HL-60/S4 (cell line): ENCODE data around the gene AK8.

Experiments used
- in situ Hi-C: fragments of 300-500 bp; cut with MboI; formaldehyde crosslinking; loops from 2 replicates; pipeline ENCODE4 v1.14.3; 2022; ENCODE audit warnings: low sequenced_read_pairs

The AK8 gene

DNA sequence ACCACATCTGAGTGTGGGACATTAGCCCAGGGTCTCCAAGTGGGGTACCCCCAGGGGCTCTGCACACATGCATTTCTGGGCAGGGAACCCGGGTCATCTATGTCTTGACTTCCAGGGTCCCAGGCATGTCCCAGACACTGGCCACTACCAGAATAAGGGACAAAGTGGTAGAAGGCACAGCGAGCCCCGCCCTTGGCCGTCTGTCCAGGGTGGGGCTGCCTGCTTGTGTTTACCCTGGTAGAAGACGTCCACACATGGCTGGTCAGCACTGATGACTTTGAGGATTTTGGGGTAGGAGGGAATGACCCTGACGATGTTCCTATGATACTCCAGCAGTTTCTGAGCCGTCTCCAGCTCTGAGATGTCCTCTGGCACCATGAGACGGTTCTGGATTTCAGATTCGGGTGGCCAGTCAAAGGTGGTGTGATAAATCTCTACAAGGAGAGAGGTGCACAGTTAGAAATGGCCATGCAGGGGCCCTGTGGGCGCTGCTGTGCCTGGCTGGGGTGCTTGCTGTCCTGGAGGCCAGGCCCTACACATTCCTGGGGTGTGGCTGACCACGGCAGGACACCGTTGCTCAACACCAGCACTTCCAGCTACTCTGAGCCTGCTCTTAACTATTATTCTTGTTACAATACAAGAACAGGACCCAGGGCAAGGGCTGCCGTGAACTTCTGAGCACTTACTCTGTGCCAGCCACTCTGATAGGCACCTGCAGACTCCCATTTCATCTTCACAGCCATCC is 51.3 kb downstream of the AK8 start:
- in situ Hi-C loops, result no loop called here

DNA sequence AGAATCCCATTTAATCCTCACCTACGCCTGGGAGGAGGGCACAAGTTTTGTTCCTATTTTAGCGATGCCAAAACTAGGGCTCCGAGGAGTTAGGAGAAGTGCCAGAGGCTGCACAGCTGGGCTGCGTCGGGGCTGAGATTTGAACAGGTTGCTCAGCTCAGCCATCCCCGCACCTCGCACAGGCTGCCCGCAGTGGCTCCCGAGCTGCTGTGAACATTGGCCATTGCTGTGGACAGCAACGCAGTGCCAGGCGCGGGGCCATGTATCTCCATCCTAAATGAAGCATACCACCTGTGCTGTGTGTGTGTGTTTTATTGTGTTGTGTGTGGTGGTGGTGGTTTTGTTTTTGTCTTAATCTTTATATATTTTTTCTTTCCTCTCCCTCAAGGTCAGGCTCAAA is 52.0 kb downstream of the AK8 start:
- in situ Hi-C loops, result no loop called here

DNA sequence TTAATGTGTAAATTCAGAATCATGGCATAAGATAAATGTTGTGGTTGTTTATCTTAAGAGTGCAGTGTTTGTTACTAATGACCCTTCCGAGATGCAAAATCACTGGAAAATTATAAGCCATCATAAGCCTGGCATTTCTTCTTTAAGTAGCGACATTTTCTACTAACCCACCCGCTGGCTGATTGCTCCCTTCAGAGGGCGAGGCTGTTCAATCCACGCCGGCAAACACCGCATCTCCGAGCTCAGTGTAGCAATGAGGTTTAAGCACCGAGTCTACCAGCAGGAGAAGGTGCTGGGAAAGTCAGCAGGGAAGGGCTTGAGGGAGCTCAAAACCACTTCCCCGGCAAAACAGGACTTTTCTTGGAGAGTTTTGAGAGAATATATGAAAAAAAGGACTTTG is 52.7 kb downstream of the AK8 start:
- in situ Hi-C loops, result no loop called here

DNA sequence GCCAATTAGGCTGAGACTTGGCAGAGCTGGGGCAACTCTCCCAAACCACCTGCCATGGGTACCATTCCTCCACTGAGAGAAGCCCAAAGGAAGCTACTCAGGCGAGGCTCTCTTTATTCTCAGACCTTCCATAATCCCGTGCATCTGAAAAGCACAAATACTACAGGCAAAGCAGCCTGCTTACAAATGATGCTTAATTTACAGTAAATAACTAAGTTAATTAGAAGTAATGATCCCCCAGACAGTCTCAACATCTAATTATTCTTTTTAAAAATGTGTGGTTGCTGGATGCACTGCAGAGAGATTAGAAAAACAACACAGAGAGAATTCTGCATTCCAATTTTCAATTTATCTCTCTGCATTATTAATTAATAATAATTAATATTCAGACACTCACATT is 53.1 kb downstream of the AK8 start:
- in situ Hi-C loops, result no loop called here

DNA sequence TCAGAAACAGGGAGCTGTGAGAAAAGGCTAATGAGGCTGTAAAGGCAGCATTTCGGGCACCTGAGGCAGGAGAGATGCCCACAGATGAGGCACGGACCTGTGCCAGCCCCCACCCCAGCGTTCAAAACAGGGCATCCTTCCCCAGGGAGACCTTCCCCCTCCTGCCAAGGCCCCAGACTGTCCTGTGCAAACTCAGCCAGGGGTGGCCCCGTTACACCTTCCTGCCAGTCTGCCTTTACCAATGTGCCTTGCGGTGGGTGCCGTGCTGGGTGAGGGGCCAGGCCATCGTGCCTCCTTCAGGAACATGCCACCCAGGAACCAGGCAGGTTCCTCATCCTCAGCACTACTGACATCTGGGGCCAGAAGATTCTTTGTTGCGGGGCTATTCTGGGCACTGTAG is 53.9 kb downstream of the AK8 start:
- in situ Hi-C loops, result no loop called here

DNA sequence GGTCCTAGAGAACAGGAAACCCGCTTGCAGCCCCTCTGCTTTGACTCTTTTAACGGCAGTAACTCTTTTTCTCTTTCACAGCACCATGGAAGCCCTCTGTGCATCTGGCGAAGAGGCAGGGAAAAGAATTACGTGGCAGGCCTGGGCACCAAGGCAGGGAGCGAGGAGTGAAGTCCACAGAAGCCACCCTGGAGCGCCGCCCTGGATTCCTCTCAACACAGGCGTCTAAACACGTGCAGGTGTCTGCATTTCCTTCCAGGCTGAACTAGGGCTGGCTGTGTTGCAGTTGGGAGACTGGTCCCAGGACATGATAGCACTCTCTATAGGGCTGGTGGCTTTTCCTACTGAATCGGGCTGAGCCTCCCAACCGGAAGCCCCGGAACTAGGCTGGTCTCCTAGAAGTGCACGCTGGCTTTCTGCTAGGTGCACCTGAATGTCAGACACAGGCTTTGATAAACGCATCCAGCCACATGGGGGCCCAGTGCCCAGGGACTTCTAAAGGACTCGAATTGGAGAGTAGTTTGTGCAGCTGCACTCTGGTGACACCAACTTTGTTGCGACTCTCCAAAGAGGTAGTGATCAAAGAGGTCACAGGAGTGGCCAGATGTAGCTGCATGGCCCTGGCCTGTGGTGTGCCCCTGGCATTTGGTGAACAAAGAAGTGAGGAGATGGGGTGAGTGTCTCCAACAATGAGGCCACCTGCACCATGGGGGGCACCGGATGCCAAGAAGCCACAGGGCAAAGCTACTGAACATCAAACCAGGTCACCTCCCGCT is 54.5 kb downstream of the AK8 start:
- in situ Hi-C loops, result no loop called here

DNA sequence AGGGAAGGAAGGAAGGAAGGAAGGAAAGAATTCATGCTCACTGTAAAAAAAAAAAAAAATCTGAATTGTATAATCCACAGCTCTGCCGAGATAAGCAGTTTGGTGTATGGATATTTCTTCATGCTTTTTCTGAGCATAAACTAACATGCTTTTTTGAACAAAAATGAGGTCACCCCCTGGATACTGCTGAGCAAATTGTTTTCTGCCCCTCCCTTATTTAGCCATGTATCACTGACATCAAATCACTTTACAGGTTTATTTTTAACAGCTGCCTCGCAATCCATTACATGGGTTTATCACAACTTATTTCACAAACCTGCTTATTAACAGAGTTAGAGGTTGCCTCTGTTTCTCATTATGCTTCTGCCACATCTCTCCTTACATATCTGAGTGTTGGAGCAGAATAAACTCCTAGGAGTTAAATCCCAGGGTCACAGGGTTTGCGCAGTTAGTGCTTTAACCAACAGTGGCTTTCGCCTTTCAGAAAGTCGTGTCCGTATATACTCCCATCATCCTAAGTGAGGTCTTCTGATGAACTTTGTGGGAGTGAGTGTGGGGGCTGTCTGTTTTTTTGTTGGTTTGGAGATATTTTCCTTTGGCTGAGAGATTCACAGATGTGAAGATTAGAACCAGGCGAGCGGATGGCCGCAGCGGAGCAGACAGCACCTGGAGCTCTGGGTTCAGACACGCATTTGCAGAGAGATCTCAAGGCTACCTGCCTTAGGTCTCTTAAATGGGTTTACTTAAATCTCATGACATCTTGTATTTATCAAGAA is 57.7 kb downstream of the AK8 start:
- in situ Hi-C loops, result no loop called here

DNA sequence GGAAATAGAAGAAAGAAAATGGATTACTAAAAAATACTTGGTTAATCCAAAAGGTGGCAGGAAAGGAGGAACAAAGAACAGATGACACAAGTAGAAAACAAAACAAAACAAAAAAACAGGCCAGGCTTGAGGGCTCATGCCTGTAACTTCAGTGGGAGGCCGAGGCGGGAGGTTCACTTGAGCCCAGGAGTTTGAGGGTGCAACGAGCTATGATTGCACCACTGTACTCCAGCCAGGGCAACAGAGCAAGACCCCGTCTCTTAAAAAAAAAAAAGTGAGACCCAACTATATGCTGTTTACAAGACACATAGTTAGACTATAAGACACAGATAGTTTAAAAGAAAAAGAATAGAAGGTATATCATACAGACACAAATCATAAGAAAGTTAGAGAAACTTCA is 59.5 kb downstream of the AK8 start:
- in situ Hi-C loops, result no loop called here

DNA sequence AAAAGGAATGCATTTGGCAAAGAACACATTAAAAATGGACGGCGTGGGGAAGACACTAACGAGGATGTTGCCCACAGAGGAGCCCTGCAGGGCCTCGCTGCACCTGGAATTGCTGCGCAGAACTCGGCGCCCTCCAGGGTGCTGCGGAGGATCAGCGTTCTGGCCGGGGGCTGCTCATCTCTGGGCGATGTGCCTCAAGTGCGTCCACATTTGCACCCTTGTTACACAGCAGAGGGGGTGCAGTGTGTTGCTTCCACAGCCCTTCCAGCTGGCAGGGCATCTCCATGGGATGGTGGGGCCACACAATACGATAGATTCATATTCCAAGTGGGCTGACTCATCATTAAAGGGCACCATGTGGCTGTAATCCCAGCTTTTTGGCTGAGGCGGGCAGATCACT is 63.1 kb downstream of the AK8 start:
- in situ Hi-C loops, result no loop called here

DNA sequence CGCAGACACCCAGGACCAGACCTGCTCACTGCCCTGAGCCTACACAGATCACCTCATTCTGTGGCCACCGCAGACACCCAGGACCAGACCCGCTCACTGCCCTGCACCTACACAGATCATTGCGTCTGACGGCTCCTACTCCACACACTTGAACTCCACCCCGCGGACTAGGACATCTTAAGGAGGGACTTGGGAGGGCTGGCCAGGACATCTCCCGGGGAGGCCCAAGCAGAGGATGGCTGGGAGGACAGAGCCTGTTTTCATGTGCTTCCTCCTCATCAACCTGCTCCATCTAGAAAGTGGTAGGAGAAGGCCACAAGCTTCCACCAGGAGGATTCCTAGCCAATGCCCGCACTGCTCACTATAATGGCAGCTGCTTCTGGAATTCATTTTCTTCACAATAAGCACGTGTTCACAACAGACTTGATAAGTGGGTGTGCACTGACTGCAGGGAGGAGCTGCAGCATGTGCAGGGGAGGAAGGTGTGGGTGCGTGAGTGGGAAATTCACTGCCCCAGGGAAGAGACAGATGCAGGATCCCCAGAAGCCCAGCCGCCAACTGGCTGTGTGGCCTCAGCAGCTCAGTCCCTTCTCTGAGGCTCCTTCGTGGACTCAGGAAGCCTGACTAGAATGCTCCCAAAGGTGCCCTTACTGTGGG is 64.8 kb downstream of the AK8 start:
- in situ Hi-C loops, result no loop called here

DNA sequence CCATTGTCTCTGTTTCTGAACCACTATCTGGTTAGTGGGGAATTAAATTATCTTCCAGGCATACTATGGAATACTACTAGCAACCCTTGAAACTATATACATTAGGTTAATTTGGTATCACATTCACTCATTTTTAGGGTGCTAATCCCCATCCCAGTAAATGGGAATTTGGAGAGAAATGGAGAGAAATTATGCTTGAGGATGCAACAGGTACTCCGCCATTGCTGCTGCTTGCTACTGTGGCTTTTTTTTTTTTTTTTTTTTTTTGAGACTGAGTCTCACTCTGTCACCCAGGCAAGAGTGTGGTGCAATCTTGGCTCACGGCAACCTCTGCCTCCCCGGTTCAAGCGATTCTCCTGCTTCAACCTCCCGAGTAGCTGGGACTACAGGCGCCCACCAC is 66.1 kb downstream of the AK8 start:
- in situ Hi-C loops, result no loop called here

DNA sequence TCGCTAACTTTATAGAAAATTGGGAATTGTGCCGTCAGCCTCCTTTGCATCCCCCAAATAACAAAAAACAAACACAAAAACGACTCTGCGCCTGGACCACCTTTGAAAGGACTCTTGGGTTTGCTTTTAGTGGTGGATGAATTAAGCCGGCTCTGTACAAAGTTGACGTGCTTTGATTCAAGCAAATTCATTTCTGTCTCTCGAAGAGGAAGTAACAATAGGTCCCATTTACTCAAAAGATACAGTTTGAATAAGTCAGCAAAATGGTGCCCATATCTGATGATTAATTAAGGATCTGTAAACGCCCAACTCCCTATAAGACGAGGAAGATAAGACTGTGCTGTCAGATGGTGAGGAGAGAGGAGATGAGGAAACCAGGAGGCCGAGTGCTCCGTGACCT is 67.8 kb downstream of the AK8 start:
- in situ Hi-C loops, result no loop called here

DNA sequence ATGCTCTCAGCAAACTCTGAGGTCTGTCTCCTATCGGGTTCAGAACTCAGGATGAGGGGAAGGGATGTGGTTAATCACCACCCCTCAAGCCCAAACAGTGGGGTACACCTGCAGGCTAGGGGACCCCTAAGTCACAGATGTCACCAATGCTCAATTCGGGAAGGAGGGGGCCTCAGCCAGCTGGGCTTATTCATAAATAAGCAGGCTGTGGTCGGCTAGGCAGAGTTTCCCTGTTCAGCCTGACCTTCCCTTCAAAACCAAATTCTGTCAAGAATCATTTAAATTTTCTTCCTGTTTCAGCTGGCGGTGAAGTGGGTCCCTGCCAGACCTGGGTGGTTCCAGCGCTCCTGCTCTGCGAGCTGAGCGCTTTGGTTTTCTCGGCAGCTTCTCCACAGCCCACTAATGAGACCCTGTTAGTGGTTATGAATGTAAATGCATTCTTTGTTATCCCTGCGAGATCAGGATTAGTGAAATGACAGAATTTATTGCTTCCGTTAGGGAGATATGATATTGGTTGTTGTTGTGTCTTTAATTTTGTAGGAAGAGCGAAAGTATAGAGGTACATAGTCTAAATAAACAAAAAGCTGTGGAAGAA is 68.3 kb downstream of the AK8 start:
- in situ Hi-C loops, result no loop called here

DNA sequence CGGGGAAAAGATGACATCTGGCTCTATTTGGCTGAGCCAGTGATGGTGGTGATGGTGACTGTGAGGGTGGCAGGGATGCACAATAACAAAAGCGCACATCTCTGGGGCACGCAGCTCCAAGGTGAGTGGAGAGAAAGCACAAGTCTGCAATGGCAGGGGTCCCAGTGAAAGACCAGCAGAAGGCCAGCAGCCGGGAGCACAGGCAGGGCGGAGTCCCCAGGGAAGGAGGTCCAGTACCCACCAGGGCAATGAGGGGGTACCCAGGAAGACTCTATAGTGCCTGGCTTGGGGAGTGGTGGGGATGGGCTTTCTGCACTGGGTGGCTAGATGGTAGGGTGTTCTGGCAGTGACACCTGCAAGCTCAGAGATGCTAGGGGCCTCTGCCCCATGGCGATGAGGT is 69.4 kb downstream of the AK8 start:
- in situ Hi-C loops, result no loop called here

DNA sequence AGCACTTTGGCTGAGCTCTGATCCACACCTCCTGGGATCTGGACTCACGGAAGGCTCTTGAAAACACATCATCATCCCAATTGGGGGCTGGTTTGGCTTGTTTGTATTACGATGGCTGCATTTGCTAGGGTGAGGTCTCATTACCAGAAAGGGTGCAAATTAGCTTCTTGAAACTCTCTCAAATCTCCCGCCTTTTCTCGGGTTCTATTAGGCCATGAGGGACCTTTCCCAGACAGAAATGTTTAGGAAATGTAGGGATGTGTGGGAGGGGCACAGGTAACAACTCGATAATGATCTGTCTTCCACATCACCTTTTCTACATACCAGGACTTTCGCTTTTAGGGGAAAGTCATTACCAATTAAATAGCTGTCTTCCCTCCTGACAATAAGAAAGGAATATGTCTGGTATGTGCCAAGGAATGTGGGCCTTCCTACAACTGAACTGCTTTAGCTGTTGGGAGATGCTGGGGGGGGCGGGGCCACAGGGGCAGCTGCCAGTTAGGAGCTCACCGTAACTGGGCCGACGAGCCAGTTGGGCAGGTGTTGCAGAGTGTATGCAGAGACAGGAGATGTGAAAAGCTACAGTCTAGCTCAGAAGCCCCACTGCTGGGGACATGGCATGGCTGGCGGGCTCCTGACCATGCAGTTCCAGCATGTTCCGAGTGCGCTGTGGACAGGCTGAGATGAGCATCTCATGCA is 71.2 kb downstream of the AK8 start:
- in situ Hi-C loops, result no loop called here

DNA sequence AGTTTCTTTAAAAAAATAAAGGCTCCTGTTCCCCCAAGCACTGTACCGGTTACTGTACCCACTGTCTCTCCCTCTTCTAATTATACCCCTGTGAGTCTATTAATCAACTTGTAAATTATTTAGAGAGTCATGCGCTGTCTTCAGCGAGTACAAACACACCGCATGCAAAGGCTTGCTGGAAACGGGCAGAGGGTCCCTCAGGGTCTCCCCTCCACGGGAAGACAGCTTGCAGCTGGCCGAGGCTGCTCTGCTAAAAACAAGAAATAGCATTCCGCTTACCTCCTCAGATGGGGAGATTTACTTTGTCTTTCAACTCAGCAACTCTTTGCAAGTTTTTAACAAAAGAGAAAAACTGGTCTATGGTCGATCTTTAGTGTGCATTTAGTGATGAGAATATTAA is 71.8 kb downstream of the AK8 start:
- in situ Hi-C loops, result no loop called here

DNA sequence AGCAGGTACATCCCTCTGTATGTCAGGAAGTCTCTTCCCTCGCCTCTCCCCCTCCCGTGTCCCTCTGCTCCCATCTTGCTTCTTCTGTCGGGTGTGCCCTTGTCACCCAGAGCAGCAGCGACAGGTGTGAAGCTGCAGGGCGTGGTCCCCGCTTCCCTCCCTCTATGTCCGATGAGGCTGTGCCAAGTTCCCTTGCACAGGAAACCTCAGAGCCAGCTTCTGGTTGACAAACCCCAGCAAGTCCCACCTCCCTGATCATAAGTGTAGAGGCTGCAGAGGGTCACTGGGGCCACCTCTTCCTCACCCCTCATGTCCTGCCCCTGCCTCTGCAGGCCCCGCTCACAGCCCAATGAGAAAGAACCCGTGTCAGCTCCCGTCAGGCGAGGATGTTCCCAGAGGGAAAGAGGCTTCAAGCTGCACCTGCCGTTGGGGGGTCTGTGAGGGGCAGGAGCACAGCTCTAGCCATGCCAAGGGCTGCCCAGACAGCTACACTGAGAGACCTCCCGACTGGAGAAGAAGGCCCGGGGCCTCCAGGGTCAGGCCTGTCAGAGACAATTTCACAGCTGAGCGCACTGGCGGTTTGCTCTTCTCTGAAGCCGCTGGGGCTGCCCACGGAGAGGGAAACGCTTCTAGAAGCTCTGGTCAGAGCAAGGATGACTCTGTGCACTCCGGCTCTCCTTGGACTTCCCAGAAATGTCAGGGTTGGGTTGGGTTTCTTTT is 73.3 kb downstream of the AK8 start:
- in situ Hi-C loops, result no loop called here

DNA sequence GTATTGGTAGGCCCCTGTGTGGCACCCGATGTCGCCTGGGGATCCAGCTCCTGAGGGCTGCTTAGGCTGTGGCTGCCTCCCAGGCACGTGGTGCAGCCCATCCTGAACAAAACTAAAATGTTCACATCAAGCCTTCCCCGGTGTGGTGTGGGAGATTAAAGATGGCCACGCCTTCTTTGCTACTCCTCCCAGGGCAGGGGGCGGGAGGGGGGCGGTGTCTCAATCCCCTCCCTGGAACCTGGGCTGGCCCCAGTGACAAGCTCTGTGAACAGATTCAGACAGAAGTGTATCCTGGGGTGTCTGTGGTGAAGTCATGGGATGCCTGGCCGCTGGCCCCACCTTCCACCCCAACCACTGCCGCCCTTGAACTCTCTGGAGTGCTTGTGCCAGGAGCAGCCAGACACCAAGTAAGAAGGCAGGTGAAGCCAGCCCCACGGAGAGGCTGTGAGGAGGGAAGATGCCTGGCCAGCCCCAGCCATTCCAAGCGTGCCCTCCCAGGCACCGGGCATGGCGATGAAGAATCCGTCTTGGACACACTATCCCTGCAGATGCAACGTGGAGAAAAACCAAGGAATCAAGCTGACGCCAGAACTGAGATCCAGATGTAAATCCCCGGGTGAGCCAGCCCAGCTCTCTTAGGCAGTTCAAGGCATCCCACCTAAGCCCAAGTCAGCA is 75.8 kb downstream of the AK8 start:
- in situ Hi-C loops, result no loop called here

DNA sequence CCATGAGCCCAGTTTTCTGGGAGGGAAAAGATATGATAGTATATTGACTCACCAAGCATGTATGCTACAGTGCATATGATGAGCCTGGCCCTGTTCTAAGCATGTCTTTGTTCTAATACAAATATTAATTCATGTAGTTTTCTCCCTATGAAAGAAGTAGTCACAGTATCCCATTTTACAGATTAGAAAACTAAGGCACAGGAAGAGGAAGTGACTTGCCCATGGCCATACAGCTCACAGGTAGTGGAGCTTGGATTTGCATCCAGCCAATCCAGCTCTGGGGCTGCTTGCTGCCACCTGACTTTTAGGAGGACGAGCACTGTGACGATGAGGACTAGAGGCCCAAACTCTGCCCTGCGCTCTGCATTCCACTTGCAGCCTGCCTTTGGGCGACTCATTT is 76.4 kb downstream of the AK8 start:
- in situ Hi-C loops, result no loop called here
